Adrenal gland (tissue), 12 donors: Measurements from ENCODE around the gene ABCG2. TPM values are rescaled to one million over a fixed set of nuclear protein-coding genes. Genes with fewer than 3 reads are reported as not detected.
"Not testable (repeated sequence)": the region's sequence is repeated elsewhere in the genome, so short reads cannot be mapped to it uniquely, and the experiment has no call there.

Experiments used
- DNase-seq, 7 donors: peaks; one replicate each; pipeline ENCODE4 v3.0.0-alpha.2; 2019 to 2020
- H3K27ac ChIP-seq, 5 donors: fragments of 200-600 bp; sonication (generic) in 4 of 5; 1 replicate in 3 of 5; 2 replicates in 2 of 5; pipeline versions ENCODE4 v1.5.1 to v1.8.0; 2016 to 2020; ENCODE audit warnings: mild to moderate bottlenecking in 1 of 5
- H3K27me3 ChIP-seq: fragments of 200-600 bp; 2 replicates; pipeline ENCODE4 v1.8.0; 2021
- H3K36me3 ChIP-seq, 2 donors: fragments of 200-600 bp; replicated peaks in 1 of 2; 1 replicate in 1 of 2; 2 replicates in 1 of 2; pipeline versions ENCODE4 v1.5.1 to v1.8.0; 2018 to 2022
- H3K4me1 ChIP-seq, 2 donors: fragments of 200-600 bp; replicated peaks in 1 of 2; 1 replicate in 1 of 2; 2 replicates in 1 of 2; pipeline versions ENCODE4 v1.5.1 to v1.8.0; 2018 to 2021
- H3K4me3 ChIP-seq, 4 donors: fragments of 200-600 bp; sonication (generic) in 3 of 4; one replicate each; pipeline ENCODE4 v1.5.1; 2016 to 2018
- H3K9me3 ChIP-seq, 3 donors: fragments of 200-600 bp; sonication (generic) in 1 of 3; replicated peaks in 1 of 3; 1 replicate in 2 of 3; 2 replicates in 1 of 3; pipeline versions ENCODE4 v1.5.1 to v1.8.0; 2016 to 2021
- CTCF ChIP-seq, 6 experiments: fragments of 450-650 bp in 4 of 6; fragments of 200-600 bp in 2 of 6; sonication (generic) in 1 of 6; IDR thresholded peaks; 1 replicate in 5 of 6; 2 replicates in 1 of 6; pipeline versions ENCODE4 v1.5.1 to v1.8.0; 2016 to 2021; ENCODE audit warnings: antibody characterized with exemption in 6 of 6, mild to moderate bottlenecking in 2 of 6, moderate library complexity in 1 of 6
- POLR2A ChIP-seq, 2 donors: fragments of 450-650 bp; IDR thresholded peaks; one replicate each; pipeline ENCODE4 v1.6.1; 2017; ENCODE audit warnings: antibody characterized with exemption in 2 of 2, mild to moderate bottlenecking in 2 of 2, moderate library complexity in 1 of 2
- WGBS, 4 donors: extraction: QIAGEN DNeasy Blood & Tissue Kit in 2 of 4; methylation state at CpG; one replicate each; pipeline versions ENCODE4 v1.1.5 to v1.1.7; 2013 to 2017; 5-methylcytosine and 5-hydroxymethylcytosine counted together
- intact Hi-C, 2 donors: fragments of 100-400 bp; cut with DNase I; formaldehyde crosslinking; loops; one replicate each; pipeline versions ENCODE4 v1.14.1 to v1.15.0; 2022 to 2023
- polyA plus RNA-seq, 3 donors: library from polyadenylated mRNA; stranded (reverse); fragments of 200-250 nt in 2 of 3; fragments of 350-450 nt in 1 of 3; fragmentation: Illumina TruSeq in 1 of 3; extraction: RNeasy Lipid Tissue Mini Kit (QIAGEN cat#74804) in 1 of 3; gene quantifications; one replicate each; pipeline ENCODE4 v1.2.3, GENCODE V29; 2013 to 2014
- total RNA-seq, 9 donors: library from RNA; depleted of rRNA in 4 of 9; stranded (reverse); fragments of >200 nt in 4 of 9; fragments of 120-200 nt in 1 of 9; fragmentation: NEBNext Ultra II Directional in 1 of 9; extraction: Animal tissue kit (Norgen Biotek cat#: 25700) in 1 of 9; gene quantifications; one replicate each; pipeline versions ENCODE4 v1.1.0 to v1.2.4, GENCODE V29; 2013 to 2023
- donor health status: healthy with polysubstance abuse.
- donor health status: Bipolar disorder and iron deficiency.
- donor health status: DM: yes; HTN: yes; CAD: no.
- donor health status: DM: no; HTN: no; CAD: no.
- donor health status: DM: no; HTN: no; CAD: no.
- donor health status: DM: yes; HTN: yes; CAD: no.

The ABCG2 gene
- total and polyA plus RNA-seq, 12 donors, result 2.0 to 22.0 (median 6.4) TPM

- no peak for DNase-seq
- intact Hi-C loops, result no loop called here
- H3K27me3 ChIP-seq, result no peaks in the 10 kb centered on the region
- no peaks in the 10 kb centered on the region for H3K4me1 ChIP-seq
- H3K4me3 ChIP-seq, result no peak overlapping the region
- H3K27ac ChIP-seq, result no peak overlapping the region
- H3K9me3 ChIP-seq, result no peaks in the 10 kb centered on the region
- TF ChIP-seq POLR2A (IDR thresholded peaks at IDR 0.05), result no peak
- no peaks in the 10 kb centered on the region for H3K36me3 ChIP-seq
- 81 to 89% (median 83%) methylated on average over 3 of the region's 3 CpGs for WGBS, 4 donors
Observed at GRCh38 chr4:88134536-88135355, 23.7 kb downstream of the ABCG2 start.

GRCh38 chr4:88134111-88134510, 24.3 kb downstream of the ABCG2 start:
- no peak for TF ChIP-seq CTCF (IDR thresholded peaks at IDR 0.05)
- H3K27ac ChIP-seq, result no peak overlapping the region
- intact Hi-C loops, result no loop called here

GRCh38 chr4:88130544-88131305, 27.7 kb downstream of the ABCG2 start:
- Histone ChIP-seq H3K27ac (no peak overlapping the region), H3K9me3 (no peaks in the 10 kb centered on the region), H3K27me3 (no peaks in the 10 kb centered on the region), H3K36me3 (no peaks in the 10 kb centered on the region), H3K4me3 (no peak overlapping the region), H3K4me1 (no peaks in the 10 kb centered on the region)
- TF ChIP-seq POLR2A (IDR thresholded peaks at IDR 0.05) (no peak), CTCF (IDR thresholded peaks at IDR 0.05) (no peak)
- intact Hi-C loops, result no loop called here
- WGBS, 4 donors, result 79 to 86% (median 81%) methylated on average over 9 of the region's 9 CpGs
- DNase-seq, result no peak

More at GRCh38 chr4:88134111-88134510, 24.3 kb downstream of the ABCG2 start:
- no peaks in the 10 kb centered on the region for H3K36me3 ChIP-seq
- H3K9me3 ChIP-seq, result no peaks in the 10 kb centered on the region
- H3K4me3 ChIP-seq, result no peak overlapping the region
- no peak for DNase-seq
- no peaks in the 10 kb centered on the region for H3K4me1 ChIP-seq
- H3K27me3 ChIP-seq, result no peaks in the 10 kb centered on the region
- WGBS, 4 donors, result 81 to 100% (median 90%) methylated on average over 1 of the region's 1 CpG

- Histone ChIP-seq H3K27me3 (no peaks in the 10 kb centered on the region), H3K4me3 (no peak overlapping the region), H3K9me3 (no peaks in the 10 kb centered on the region), H3K4me1 (no peaks in the 10 kb centered on the region), H3K27ac (no peak overlapping the region), H3K36me3 (no peaks in the 10 kb centered on the region)
- intact Hi-C loops, result no loop called here
- WGBS, 4 donors, result 84 to 95% (median 94%) methylated on average over 5 of the region's 5 CpGs
- DNase-seq, result no peak
- TF ChIP-seq POLR2A (IDR thresholded peaks at IDR 0.05), result no peak
Observed at GRCh38 chr4:88130003-88130402, 28.4 kb downstream of the ABCG2 start.

GRCh38 chr4:88122260-88122659, 36.2 kb downstream of the ABCG2 start:
- H3K4me3 ChIP-seq, DNase-seq, H3K36me3 ChIP-seq, intact Hi-C loops, H3K27me3 ChIP-seq, H3K9me3 ChIP-seq, H3K27ac ChIP-seq, H3K4me1 ChIP-seq: not testable (repeated sequence)
- 82 to 100% (median 90%) methylated on average over 2 to 5 of the region's 5 CpGs for WGBS, 4 donors
